Gastrocnemius medialis (tissue), 4 donors: ENCODE data around the gene TGFBR1.

Experiments used
- POLR2A ChIP-seq, 2 donors: fragments of 450-650 bp; IDR thresholded peaks; one replicate each; pipeline ENCODE4 v1.6.1; 2017; ENCODE audit warnings: antibody characterized with exemption in 2 of 2, mild to moderate bottlenecking in 2 of 2, moderate library complexity in 2 of 2
- TF ChIP-seq, protein P1 (sequence below), 5 experiments: fragments of 450-650 bp in 3 of 5; fragments of 200-600 bp in 2 of 5; sonication (generic) in 2 of 5; IDR thresholded peaks in 4 of 5; conservative IDR thresholded peaks in 1 of 5; 1 replicate in 4 of 5; 2 replicates in 1 of 5; pipeline ENCODE4 v1.5.1; 2016 to 2019; ENCODE audit warnings: antibody characterized with exemption in 5 of 5, mild to moderate bottlenecking in 3 of 5, moderate library complexity in 3 of 5

DNA sequence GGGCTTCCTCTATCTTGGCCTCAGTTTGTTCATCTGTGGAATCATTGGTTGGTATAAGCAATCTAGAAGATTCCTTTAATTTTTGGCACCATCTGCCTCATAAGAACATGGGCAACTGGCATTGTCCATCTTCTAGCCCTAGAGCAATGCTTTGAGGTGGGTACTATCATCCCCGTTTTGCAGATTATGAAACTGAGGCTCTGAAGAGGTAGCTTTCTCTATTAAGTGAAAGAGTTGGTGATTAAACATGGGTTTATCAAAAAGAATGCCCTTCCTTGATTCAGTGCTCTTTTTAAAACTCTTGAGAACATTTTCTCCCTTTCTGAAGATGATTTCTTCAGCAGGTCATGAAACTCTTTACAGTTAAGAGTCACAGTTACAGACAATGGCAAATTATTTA is 42.4 kb upstream of the TGFBR1 start:
- TF ChIP-seq, protein P1, sequence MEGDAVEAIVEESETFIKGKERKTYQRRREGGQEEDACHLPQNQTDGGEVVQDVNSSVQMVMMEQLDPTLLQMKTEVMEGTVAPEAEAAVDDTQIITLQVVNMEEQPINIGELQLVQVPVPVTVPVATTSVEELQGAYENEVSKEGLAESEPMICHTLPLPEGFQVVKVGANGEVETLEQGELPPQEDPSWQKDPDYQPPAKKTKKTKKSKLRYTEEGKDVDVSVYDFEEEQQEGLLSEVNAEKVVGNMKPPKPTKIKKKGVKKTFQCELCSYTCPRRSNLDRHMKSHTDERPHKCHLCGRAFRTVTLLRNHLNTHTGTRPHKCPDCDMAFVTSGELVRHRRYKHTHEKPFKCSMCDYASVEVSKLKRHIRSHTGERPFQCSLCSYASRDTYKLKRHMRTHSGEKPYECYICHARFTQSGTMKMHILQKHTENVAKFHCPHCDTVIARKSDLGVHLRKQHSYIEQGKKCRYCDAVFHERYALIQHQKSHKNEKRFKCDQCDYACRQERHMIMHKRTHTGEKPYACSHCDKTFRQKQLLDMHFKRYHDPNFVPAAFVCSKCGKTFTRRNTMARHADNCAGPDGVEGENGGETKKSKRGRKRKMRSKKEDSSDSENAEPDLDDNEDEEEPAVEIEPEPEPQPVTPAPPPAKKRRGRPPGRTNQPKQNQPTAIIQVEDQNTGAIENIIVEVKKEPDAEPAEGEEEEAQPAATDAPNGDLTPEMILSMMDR (IDR thresholded peaks at IDR 0.05 in 4 of 5, conservative IDR thresholded peaks at IDR 0.05 in 1 of 5): no peak
- no peak for TF ChIP-seq POLR2A (IDR thresholded peaks at IDR 0.05)
